Keratinocyte (primary cell): ENCODE data around the gene TAOK2.
A peak's percentile ranks its signal among the peaks of the same experiment; 100 is the strongest.

ENCODE experiments used
- CTCF ChIP-seq, 3 experiments: IDR thresholded peaks in 1 of 3; conservative IDR thresholded peaks in 1 of 3; optimal IDR thresholded peaks in 1 of 3; 2 replicates in 2 of 3; 3 replicates in 1 of 3; pipeline versions ENCODE3 to v1.5.1; 2011; ENCODE audit warnings: low read length in 3 of 3, mild to moderate bottlenecking in 3 of 3, moderate library complexity in 2 of 3, control low read depth in 1 of 3, inconsistent platforms in 1 of 3; ENCODE audit not compliant: insufficient read depth in 2 of 3; ENCODE audit errors: extremely low read depth in 1 of 3
- EZH2 ChIP-seq: IDR thresholded peaks from one replicate; pipeline ENCODE4 v1.6.1; 2012; ENCODE audit warnings: inconsistent platforms, mild to moderate bottlenecking, low read length, moderate library complexity

- TF ChIP-seq CTCF (optimal IDR thresholded peaks at IDR 0.05 in 1 of 3, IDR thresholded peaks at IDR 0.05 in 1 of 3, conservative IDR thresholded peaks at IDR 0.05 in 1 of 3; ENCODE audit: extremely low read depth in 1 of 3, insufficient read depth in 2 of 3, low read length in 3 of 3) (no peak), EZH2 (peak; percentile 70)
Observed at GRCh38 chr16:30009990-30010843, 36.5 kb downstream of the TAOK2 start.
